ENCODE measurements around the gene CLTB.

- TF ChIP-seq YY1 (IDR thresholded peaks at IDR 0.05; ENCODE audit: insufficient read depth, insufficient read length) (no peak), ZNF274 (IDR thresholded peaks at IDR 0.05; ENCODE audit: low read depth, low read length) (no peak), SUZ12 (IDR thresholded peaks at IDR 0.05; ENCODE audit: extremely low read depth, insufficient read depth, insufficient read length) (no peak)
Measured at GRCh38 chr5:176394096-176394495, 22.2 kb downstream of the CLTB start.

Data from NT2/D1 (cell line).